Lower lobe of right lung (tissue), 2 donors: ENCODE results near the gene ANXA6. TPM values are rescaled to one million over a fixed set of nuclear protein-coding genes. Genes with fewer than 3 reads are reported as not detected.

Source experiments
- ATAC-seq, 2 donors: fragments of 200-7000 bp; cut with Tn5 transposase; one replicate each; pipeline ENCODE4 v1.9.1; 2020 to 2022; ENCODE audit warnings: mild to moderate bottlenecking in 2 of 2, moderate library complexity in 2 of 2
- DNase-seq: peaks from one replicate; pipeline ENCODE4 v3.0.0-alpha.2; 2020
- H3K27ac ChIP-seq: fragments of 200-600 bp; one replicate; pipeline ENCODE4 v1.8.0; 2022
- H3K27me3 ChIP-seq: fragments of 200-600 bp; one replicate; pipeline ENCODE4 v1.8.0; 2022; ENCODE audit warnings: low read depth
- H3K36me3 ChIP-seq: fragments of 200-600 bp; one replicate; pipeline ENCODE4 v1.8.0; 2022; ENCODE audit warnings: mild to moderate bottlenecking
- H3K4me1 ChIP-seq: fragments of 200-600 bp; one replicate; pipeline ENCODE4 v1.8.0; 2022
- H3K4me3 ChIP-seq: fragments of 200-600 bp; one replicate; pipeline ENCODE4 v1.8.0; 2022; ENCODE audit warnings: mild to moderate bottlenecking
- H3K9me3 ChIP-seq: fragments of 200-600 bp; one replicate; pipeline ENCODE4 v1.8.0; 2022
- CTCF ChIP-seq: fragments of 200-600 bp; IDR thresholded peaks from one replicate; pipeline ENCODE4 v1.8.0; 2022; ENCODE audit warnings: antibody characterized with exemption, mild to moderate bottlenecking
- intact Hi-C: fragments of 100-400 bp; cut with DNase I; formaldehyde crosslinking; loops from one replicate; pipeline ENCODE4 v1.11.0; 2022
- total RNA-seq: library from RNA; stranded (reverse); fragmentation: NEBNext Ultra II Directional; extraction: Animal tissue kit (Norgen Biotek cat#: 25700); gene quantifications from one replicate; pipeline ENCODE4 v1.2.1, GENCODE V29; 2021
- donor health status: DM: no; HTN: yes; CAD: no; lungs with severe emphysema.

The ANXA6 gene
- total RNA-seq, 1 donor from 2014 or later, result 120 TPM

GRCh38 chr5:151121095-151121494 lies 36.5 kb downstream of the ANXA6 start:
- H3K9me3 ChIP-seq, result no peaks in the 10 kb centered on the region
- TF ChIP-seq CTCF, result no peak
- intact Hi-C loops, result loop anchor here (5.0 to 10.0 kb wide), 2 partner anchors 36 to 124 kb away; partner anchors contain the start of gene ANXA6
- H3K36me3 ChIP-seq, result peaks cover 89% of the 10 kb centered on the region
- DNase-seq (no peak), ATAC-seq (no peak)
- no peak overlapping the region for H3K27ac ChIP-seq
- H3K4me3 ChIP-seq, result no peak overlapping the region
- no peaks in the 10 kb centered on the region for H3K27me3 ChIP-seq
- H3K4me1 ChIP-seq, result peaks cover 24% of the 10 kb centered on the region

- no peak for DNase-seq
- peak overlapping the region; percentile 41 for H3K27ac ChIP-seq
These were observed 38.5 kb downstream of the ANXA6 start for GRCh38 chr5:151118913-151119575.

GRCh38 chr5:151115272-151115905 lies 42.2 kb downstream of the ANXA6 start:
- Histone ChIP-seq H3K36me3 (peaks cover 76% of the 10 kb centered on the region), H3K4me3 (no peak overlapping the region), H3K9me3 (no peaks in the 10 kb centered on the region), H3K4me1 (peaks cover 14% of the 10 kb centered on the region), H3K27ac (no peak overlapping the region), H3K27me3 (no peaks in the 10 kb centered on the region)
- ATAC-seq (peak; percentile 79 to 88), DNase-seq (peak; percentile 82)
- intact Hi-C loops, result loop anchor here (5.0 kb wide), 1 partner anchor 63 kb away; no protein-coding TSS in a partner anchor
- peak; percentile 95 for TF ChIP-seq CTCF

More at GRCh38 chr5:151118913-151119575, 38.5 kb downstream of the ANXA6 start:
- no peak for TF ChIP-seq CTCF
- H3K27me3 ChIP-seq, result no peaks in the 10 kb centered on the region
- no peak overlapping the region for H3K4me3 ChIP-seq
- intact Hi-C loops, result loop anchor here (5.0 kb wide), 1 partner anchor 67 kb away; no protein-coding TSS in a partner anchor
- H3K9me3 ChIP-seq, result no peaks in the 10 kb centered on the region
- H3K36me3 ChIP-seq, result peaks cover 77% of the 10 kb centered on the region
- no peak for ATAC-seq
- peaks cover 23% of the 10 kb centered on the region for H3K4me1 ChIP-seq

GRCh38 chr5:151113651-151114050 lies 43.9 kb downstream of the ANXA6 start:
- DNase-seq (no peak), ATAC-seq (no peak)
- peaks cover 76% of the 10 kb centered on the region for H3K36me3 ChIP-seq
- intact Hi-C loops, result no loop called here
- TF ChIP-seq CTCF, result no peak
- no peak overlapping the region for H3K27ac ChIP-seq
- H3K4me3 ChIP-seq, result no peak overlapping the region
- H3K9me3 ChIP-seq, result no peaks in the 10 kb centered on the region
- peaks cover 11% of the 10 kb centered on the region for H3K4me1 ChIP-seq
- no peaks in the 10 kb centered on the region for H3K27me3 ChIP-seq

- Histone ChIP-seq H3K9me3 (no peaks in the 10 kb centered on the region), H3K36me3 (peaks cover 77% of the 10 kb centered on the region), H3K27ac (no peak overlapping the region), H3K4me1 (peaks cover 22% of the 10 kb centered on the region), H3K4me3 (no peak overlapping the region), H3K27me3 (no peaks in the 10 kb centered on the region)
- ATAC-seq (no peak), DNase-seq (no peak)
- intact Hi-C loops, result no loop called here
- TF ChIP-seq CTCF, result no peak
These were observed 46.6 kb downstream of the ANXA6 start for GRCh38 chr5:151110992-151111391.
